HuH-7.5 (cell line): ENCODE data around the gene HLF.
A peak's percentile ranks its signal among the peaks of the same experiment; 100 is the strongest.

ENCODE experiments used
- DNase-seq: peaks from one replicate; pipeline ENCODE4 v3.0.0; 2011; ENCODE audit warnings: low spot score

Gene HLF

GRCh38 chr17:55332296-55333041, 67.7 kb downstream of the HLF start:
- DNase-seq: no peak

DNA sequence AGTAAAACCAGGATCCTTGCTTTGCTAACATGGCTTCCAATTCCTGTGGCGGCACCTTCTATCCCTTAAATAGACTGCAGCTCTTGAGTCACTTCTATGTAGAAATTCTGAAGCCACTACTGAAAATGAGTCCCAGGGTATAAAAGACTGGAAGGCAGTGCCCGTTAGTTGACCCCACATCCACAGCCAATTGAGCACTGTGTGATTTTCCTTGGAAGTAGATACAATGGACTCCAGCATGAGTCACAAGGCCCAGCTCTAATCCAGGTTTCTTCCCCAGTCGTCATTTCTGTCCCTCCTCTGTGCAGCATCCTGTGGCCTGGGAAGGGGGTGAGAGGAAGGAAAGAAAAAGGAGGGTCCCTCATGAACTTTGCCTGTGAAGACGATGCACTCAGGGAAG, 69.5 kb downstream of the HLF start:
- DNase-seq: no peak

DNA sequence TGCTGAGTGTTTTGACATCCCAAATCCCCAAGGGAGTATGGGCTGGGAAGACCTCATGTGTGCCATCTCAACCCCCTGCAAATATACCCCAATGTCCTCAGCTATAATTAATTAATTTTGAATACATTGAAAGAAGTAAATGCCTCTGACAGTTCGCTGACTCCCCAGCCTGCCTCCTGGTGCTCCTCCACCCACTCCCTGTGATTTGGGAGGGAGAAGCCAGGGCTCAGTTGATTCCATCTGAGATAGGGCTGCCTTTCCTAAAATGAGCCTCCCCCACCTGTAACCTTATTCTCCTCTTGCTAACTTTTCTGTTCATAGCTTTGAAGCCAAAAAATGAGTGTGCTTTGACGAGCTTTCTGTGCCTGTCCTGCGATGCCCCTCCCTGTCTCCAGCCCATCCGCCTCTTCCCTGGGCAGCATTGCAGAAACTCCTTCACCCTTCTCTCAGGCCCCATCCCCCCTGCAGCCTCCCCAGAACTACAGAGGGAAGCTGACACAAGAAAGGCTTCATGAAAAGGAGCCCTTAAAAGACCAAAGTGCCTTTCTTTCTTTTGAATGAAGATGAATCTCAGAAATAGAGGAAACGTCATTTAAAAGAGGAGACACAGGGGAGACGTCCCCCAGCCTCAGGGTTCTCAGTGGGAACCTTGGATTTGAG, 70.3 kb downstream of the HLF start:
- no peak for DNase-seq

- no peak for DNase-seq
Measured at GRCh38 chr17:55335625-55336024, 70.9 kb downstream of the HLF start.

- DNase-seq: no peak
Measured at GRCh38 chr17:55336426-55336825, 71.7 kb downstream of the HLF start.

DNA sequence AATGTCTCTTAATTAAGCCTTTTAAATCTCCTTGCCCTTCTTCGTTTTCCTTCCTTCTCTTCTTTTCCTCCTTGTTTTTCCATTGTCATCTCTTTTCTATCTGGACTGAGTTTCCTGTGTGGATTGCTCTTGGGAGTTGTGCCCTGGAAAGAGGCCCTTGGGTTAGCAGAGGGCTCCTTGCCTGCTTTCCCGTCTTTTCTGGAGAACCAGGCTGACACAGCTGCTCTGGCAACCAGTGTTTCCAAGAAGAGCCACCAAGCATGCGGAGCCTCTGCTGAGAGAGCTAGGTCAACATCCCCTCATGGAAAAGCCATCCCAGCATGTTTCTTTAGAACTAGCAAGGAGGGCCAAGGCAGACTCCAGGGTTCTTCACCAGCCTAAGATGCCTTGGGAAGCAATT, 75.4 kb downstream of the HLF start:
- no peak for DNase-seq

GRCh38 chr17:55340686-55341085, 75.9 kb downstream of the HLF start:
- no peak for DNase-seq

GRCh38 chr17:55341432-55341831, 76.7 kb downstream of the HLF start:
- no peak for DNase-seq

- no peak for DNase-seq
Measured at GRCh38 chr17:55342800-55343585, 78.2 kb downstream of the HLF start.

- DNase-seq: no peak
Measured at GRCh38 chr17:55343900-55344513, 79.2 kb downstream of the HLF start.

DNA sequence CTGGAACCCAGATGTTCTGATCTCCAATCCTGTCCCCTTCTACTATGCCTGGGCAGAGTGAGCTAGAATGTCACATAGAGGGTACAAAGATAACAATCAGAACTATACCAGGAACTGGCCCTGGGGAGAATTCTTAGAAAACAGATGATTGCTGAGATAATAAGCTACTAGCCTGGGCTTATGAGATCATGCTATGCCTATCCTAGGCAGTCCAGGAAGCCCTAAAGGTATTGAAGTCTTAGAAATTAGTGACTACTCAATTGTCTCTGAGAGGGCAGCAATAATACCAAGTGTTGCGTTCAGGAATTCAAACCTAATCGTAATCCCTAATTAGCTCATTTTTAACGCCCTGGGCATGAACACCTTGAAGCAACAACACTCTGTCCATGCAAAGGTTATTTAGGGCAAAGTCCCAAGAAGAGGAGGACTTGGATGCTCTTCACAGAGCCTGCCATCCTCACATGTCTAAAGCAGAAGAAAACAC, 79.8 kb downstream of the HLF start:
- DNase-seq: no peak

- DNase-seq: no peak
Measured at GRCh38 chr17:55345132-55345531, 80.4 kb downstream of the HLF start.

- no peak for DNase-seq
Measured at GRCh38 chr17:55346658-55347057, 81.9 kb downstream of the HLF start.

DNA sequence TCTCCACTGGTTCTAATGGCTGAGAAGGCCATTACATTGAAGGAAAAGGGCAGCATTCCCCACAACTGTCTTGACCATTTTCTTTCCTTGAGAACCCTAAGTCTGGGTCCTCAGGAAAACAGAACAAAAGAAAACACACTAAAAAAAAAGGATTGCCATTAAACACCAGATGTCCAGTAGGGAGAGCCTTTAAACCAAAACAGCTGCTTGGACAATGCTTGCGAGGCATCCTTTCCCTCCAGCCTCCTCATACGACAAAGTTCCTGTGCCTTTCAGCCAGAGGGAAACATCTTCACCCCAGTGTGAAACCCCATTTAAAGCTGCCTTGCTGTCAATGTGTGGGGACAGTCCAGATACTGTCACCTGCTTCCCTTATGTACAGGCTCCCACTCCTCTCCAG, 82.6 kb downstream of the HLF start:
- DNase-seq: no peak

DNA sequence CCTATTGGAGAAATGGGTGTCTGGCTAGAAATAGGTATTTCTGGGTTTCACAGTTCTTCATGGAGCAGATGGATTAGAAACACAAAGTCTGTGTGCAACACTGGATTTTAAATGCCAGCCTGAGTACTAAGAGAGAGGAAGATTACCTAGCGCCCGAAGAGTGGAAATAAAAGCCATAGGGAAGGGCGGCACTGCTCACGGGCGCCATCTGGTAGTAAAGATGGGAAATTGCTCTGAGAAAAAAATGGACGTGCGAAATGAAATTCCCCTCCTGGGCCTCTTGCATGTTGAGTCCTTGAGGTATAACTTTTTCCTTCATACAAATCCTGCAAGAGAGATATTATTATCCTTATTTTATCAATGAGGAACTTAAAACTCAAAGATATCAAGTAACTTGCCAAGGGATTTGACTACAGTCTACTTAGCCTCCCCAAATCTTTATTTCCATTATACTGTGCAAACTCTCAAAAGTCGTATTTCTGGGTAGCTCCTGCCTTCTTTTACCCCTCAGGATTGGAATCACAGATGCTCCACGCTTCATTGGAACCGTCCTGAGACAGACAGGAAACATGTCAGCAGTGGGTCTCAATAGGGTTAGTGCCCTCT, 84.1 kb downstream of the HLF start:
- DNase-seq: peak; percentile 6

GRCh38 chr17:55350825-55351205, 86.1 kb downstream of the HLF start:
- DNase-seq: no peak

DNA sequence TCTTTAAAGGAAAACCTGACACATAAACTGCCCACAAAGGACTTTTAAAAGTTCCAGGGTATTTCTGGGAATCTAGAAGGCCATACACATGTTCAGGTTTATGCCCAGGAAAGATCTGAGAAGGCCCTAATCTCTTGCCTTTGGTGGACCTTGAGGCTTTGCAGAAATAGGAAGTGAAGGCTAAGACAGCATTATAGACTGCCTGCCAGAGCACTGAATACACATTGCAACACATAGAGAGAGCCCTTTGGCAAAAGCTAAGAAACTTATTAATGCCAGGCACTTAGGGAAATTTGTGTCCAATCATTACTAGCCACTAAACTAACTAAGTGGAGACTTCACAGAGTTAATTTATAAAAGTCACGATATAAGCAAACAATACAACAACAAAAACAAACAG, 86.5 kb downstream of the HLF start:
- DNase-seq: no peak

GRCh38 chr17:55354010-55354409, 89.2 kb downstream of the HLF start:
- DNase-seq: no peak

- DNase-seq: no peak
Measured at GRCh38 chr17:55354941-55355340, 90.2 kb downstream of the HLF start.

DNA sequence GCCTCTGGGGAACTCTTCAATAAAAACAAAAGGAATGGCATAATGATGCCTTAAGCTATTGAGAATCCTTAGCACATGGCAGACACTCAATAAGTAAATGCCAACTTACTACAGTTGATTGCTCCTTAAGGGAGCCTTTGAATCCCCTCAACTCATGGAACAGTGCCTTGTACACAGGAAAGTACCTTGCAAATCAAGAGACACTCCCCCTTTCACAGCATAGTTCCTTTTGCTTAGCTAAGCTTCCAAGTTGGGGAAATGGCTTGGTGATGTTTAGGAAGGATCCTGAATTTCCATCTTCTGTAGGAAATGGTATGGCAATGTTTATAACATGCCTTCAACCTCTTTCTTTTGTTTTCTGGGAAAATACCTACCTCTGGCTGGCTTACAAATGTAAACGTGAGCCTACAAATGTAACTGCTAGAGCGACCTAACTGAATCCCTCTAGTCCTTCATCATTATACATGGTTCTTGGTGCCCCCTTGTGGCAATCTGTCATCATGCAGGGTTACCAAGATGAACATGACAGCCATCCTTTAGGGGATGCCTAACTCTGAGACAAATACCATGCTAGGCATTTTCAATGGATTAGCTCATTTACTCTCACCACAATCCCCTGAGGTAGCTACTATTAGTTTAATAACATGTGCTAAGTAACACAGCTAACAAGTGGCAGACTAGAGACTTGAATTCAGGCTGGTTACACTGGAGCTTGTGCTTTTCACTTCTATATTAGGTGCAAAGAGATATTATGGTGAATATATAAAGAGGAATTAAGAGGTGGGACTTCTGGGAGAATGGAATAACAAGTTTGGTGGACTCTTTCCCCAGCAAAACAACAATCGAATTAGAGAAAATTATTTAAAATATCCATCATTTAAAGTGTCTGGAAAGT, 91.9 kb downstream of the HLF start:
- DNase-seq: peak; percentile 48

GRCh38 chr17:55360971-55361370, 96.2 kb downstream of the HLF start:
- DNase-seq: no peak
